Activated T-helper 2 cell treated with anti-CD3 and anti-CD28 coated beads, Interferon-gamma antibody, Interleukin-2, Interleukin-4, amounts not matched to agents 10 μg/mL and 5 μg/mL and 100 μg/mL, durations not matched to agents 14 hours and 24 hours and 36 hours (primary cell): Measurements from ENCODE around the gene MYOZ2. TPM values are rescaled to one million over a fixed set of nuclear protein-coding genes. Genes with fewer than 3 reads are reported as not detected.

ENCODE experiments used
- DNase-seq: peaks from one replicate; pipeline ENCODE4 v3.0.0; 2021; ENCODE audit warnings: low spot score
- H3K27ac Mint-ChIP-seq: one replicate; pipeline ENCODE4 v1.8.0; 2021; ENCODE audit warnings: mixed read lengths
- H3K27me3 Mint-ChIP-seq: one replicate; pipeline ENCODE4 v1.8.0; 2021; ENCODE audit warnings: low read depth, mixed read lengths
- H3K36me3 Mint-ChIP-seq: one replicate; pipeline ENCODE4 v1.8.0; 2021; ENCODE audit warnings: low read depth, mixed read lengths
- H3K4me1 Mint-ChIP-seq: one replicate; pipeline ENCODE4 v1.8.0; 2021; ENCODE audit warnings: low read depth, mixed read lengths
- H3K4me3 Mint-ChIP-seq: one replicate; pipeline ENCODE4 v1.8.0; 2021; ENCODE audit warnings: low read depth, mild to moderate bottlenecking, moderate library complexity, mixed read lengths
- H3K9me3 Mint-ChIP-seq: one replicate; pipeline ENCODE4 v1.8.0; 2021; ENCODE audit warnings: mixed read lengths
- intact Hi-C: fragments of 100-400 bp; cut with micrococcal nuclease; formaldehyde crosslinking; loops from one replicate; pipeline ENCODE4 v1.15.1; 2023
- total RNA-seq: library from RNA; stranded (reverse); gene quantifications from 2 replicates; pipeline ENCODE4 v1.2.3, GENCODE V29; 2022

The MYOZ2 gene
- total RNA-seq, 1 donor from 2014 or later = not detected

GRCh38 chr4:119110121-119110520, 25.5 kb upstream of the MYOZ2 start:
- intact Hi-C loops = no loop called here
- peaks cover 4% of the 10 kb centered on the region for H3K4me1 Mint-ChIP-seq
- no peaks in the 10 kb centered on the region for H3K36me3 Mint-ChIP-seq
- DNase-seq = no peak
- no peak overlapping the region for H3K27ac Mint-ChIP-seq
- H3K9me3 Mint-ChIP-seq = no peaks in the 10 kb centered on the region
- no peak overlapping the region for H3K4me3 Mint-ChIP-seq
- peaks cover 1% of the 10 kb centered on the region for H3K27me3 Mint-ChIP-seq

GRCh38 chr4:119111296-119111695, 24.3 kb upstream of the MYOZ2 start:
- intact Hi-C loops = no loop called here
- no peak overlapping the region for H3K4me3 Mint-ChIP-seq
- peaks cover 3% of the 10 kb centered on the region for H3K27me3 Mint-ChIP-seq
- no peaks in the 10 kb centered on the region for H3K9me3 Mint-ChIP-seq
- no peak overlapping the region for H3K27ac Mint-ChIP-seq
- DNase-seq = no peak
- H3K36me3 Mint-ChIP-seq = no peaks in the 10 kb centered on the region
- H3K4me1 Mint-ChIP-seq = peaks cover 4% of the 10 kb centered on the region

- intact Hi-C loops = no loop called here
- Mint-ChIP-seq H3K4me3 (no peak overlapping the region), H3K36me3 (no peaks in the 10 kb centered on the region), H3K27ac (no peak overlapping the region), H3K27me3 (peaks cover 1% of the 10 kb centered on the region), H3K4me1 (peaks cover 4% of the 10 kb centered on the region), H3K9me3 (no peaks in the 10 kb centered on the region)
- DNase-seq = no peak
Observed at GRCh38 chr4:119113033-119113655, 22.5 kb upstream of the MYOZ2 start.

- DNase-seq = no peak
- Mint-ChIP-seq H3K36me3 (no peaks in the 10 kb centered on the region), H3K9me3 (no peaks in the 10 kb centered on the region), H3K27me3 (peaks cover 1% of the 10 kb centered on the region), H3K4me3 (no peak overlapping the region), H3K27ac (no peak overlapping the region), H3K4me1 (peaks cover 4% of the 10 kb centered on the region)
- intact Hi-C loops = no loop called here
Observed at GRCh38 chr4:119116021-119116420, 19.6 kb upstream of the MYOZ2 start.

DNA sequence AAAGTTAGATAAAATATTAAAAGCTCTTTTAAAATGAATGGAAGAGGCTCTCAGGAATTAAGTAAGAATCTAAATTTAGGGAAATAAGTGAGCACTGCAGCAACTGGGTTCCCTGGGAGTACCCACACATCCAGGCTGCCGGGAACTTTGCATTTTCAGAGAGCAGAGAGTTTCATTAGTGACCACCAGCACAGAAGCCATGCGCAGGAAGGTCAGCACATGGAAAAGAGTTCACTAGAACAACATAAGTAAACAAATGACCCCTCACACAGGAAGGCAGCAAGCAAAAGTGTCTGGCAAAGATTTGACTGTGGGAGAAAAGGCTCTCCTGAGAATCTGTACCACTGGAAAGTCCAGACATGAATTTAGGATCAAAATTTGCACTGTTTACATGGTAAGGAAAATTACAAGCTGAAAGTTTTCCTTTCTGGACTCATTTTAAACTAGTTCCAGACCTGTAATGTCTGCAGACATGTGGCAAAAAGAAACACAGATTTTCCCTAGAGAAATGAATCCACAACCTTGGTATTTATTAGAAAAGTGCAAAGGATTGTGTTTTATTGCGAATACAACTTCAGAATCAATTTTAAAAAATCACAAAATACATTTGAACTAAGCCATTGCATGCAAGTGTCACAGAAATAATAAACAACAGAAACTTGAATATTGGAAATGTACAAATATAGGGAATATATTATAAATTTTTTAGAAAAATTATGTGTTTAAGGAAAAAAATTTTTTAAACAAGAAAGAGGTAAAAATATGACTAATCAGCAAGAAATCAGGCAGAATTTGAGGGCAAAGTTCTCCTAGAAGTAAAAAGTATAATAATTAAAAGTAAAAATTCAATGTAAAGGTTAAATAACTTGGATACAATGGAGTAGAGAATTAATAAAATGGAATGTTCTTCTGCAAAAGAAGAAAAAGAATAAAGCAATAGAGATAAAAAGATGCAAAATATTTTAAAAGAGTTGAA, 18.4 kb upstream of the MYOZ2 start:
- Mint-ChIP-seq H3K27me3 (peaks cover 1% of the 10 kb centered on the region), H3K36me3 (no peaks in the 10 kb centered on the region), H3K27ac (no peak overlapping the region), H3K4me3 (no peak overlapping the region), H3K4me1 (peaks cover 4% of the 10 kb centered on the region), H3K9me3 (no peaks in the 10 kb centered on the region)
- DNase-seq = no peak
- intact Hi-C loops = no loop called here

DNA sequence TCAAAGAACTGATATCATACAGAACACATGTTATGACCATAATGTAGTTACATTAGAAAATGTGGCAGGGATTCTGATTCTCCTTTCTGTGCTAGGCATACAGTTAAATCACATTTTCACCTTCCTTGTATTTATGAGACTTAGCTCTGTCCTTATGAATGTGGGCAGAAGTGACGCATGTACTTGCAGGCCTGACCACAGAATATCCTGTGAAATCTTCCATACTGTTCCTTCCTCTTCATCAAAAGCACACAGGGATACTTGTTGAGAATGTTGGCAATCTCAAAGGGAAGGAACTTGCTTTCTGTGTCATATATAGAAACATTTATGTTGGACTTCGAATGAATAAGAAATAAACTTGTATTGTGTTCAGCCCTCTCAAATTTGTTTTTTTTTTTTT, 17.2 kb upstream of the MYOZ2 start:
- H3K4me3 Mint-ChIP-seq = no peak overlapping the region
- H3K4me1 Mint-ChIP-seq = peaks cover under 1% of the 10 kb centered on the region
- no peaks in the 10 kb centered on the region for H3K9me3 Mint-ChIP-seq
- intact Hi-C loops = no loop called here
- H3K27me3 Mint-ChIP-seq = peaks cover 1% of the 10 kb centered on the region
- H3K36me3 Mint-ChIP-seq = no peaks in the 10 kb centered on the region
- H3K27ac Mint-ChIP-seq = no peak overlapping the region
- DNase-seq = no peak

DNA sequence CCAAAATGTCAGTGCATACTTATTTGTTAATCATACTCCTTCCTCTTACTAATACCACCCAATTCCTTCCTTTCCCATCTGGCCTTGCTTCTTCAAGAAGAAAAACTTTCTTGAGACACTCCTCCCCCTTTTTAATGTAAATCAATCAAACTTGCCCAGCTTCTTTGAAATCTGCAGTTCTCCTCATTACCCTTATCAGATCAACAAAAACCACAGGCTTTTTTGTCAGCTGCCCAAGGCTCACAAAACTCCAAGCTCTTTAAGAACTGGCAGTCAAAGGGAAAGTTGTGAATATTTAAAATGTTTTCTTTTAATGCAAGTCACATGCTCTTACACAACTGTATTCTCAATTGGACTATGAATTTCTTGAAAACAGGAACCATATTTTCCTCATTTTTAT, 11.3 kb upstream of the MYOZ2 start:
- Mint-ChIP-seq H3K9me3 (no peaks in the 10 kb centered on the region), H3K4me1 (peaks cover 2% of the 10 kb centered on the region), H3K36me3 (no peaks in the 10 kb centered on the region), H3K4me3 (no peak overlapping the region), H3K27ac (no peak overlapping the region), H3K27me3 (peaks cover 2% of the 10 kb centered on the region)
- intact Hi-C loops = no loop called here
- no peak for DNase-seq

DNA sequence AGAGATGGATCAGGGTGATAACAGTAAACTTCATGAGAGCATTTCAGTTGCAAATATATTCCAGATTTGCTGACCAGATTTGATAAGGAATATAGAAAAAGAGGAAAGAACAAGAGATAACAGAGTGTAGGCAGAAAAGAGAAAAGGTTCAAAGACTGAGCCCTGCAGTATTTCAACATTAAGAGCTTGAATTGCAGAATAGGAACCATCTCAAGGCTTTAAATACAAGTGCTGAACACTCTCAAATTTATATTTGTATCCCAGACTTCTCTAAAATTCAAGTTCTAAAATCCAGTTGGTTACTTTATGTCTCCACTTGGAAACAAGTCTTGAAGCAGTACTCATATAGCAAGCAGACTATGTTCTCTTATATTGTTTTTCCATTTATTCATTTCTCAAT, 9.7 kb upstream of the MYOZ2 start:
- intact Hi-C loops = no loop called here
- H3K27ac Mint-ChIP-seq = no peak overlapping the region
- H3K4me1 Mint-ChIP-seq = peaks cover 2% of the 10 kb centered on the region
- H3K9me3 Mint-ChIP-seq = no peaks in the 10 kb centered on the region
- H3K27me3 Mint-ChIP-seq = peaks cover 2% of the 10 kb centered on the region
- no peaks in the 10 kb centered on the region for H3K36me3 Mint-ChIP-seq
- no peak for DNase-seq
- H3K4me3 Mint-ChIP-seq = no peak overlapping the region

- no peak for DNase-seq
- H3K36me3 Mint-ChIP-seq = no peaks in the 10 kb centered on the region
- no peaks in the 10 kb centered on the region for H3K9me3 Mint-ChIP-seq
- no peak overlapping the region for H3K27ac Mint-ChIP-seq
- intact Hi-C loops = no loop called here
- H3K4me1 Mint-ChIP-seq = peaks cover 2% of the 10 kb centered on the region
- peaks cover 2% of the 10 kb centered on the region for H3K27me3 Mint-ChIP-seq
- no peak overlapping the region for H3K4me3 Mint-ChIP-seq
Observed at GRCh38 chr4:119128148-119128547, 7.5 kb upstream of the MYOZ2 start.

GRCh38 chr4:119130365-119131065, 5.1 kb upstream of the MYOZ2 start:
- no peak for DNase-seq
- Mint-ChIP-seq H3K9me3 (no peaks in the 10 kb centered on the region), H3K4me1 (no peaks in the 10 kb centered on the region), H3K36me3 (no peaks in the 10 kb centered on the region), H3K27ac (no peak overlapping the region), H3K4me3 (no peak overlapping the region), H3K27me3 (no peaks in the 10 kb centered on the region)
- intact Hi-C loops = no loop called here

GRCh38 chr4:119131164-119131563, 4.5 kb upstream of the MYOZ2 start:
- intact Hi-C loops = no loop called here
- no peak overlapping the region for H3K27ac Mint-ChIP-seq
- no peak for DNase-seq
- no peaks in the 10 kb centered on the region for H3K36me3 Mint-ChIP-seq
- no peaks in the 10 kb centered on the region for H3K9me3 Mint-ChIP-seq
- H3K4me1 Mint-ChIP-seq = no peaks in the 10 kb centered on the region
- H3K27me3 Mint-ChIP-seq = no peaks in the 10 kb centered on the region
- no peak overlapping the region for H3K4me3 Mint-ChIP-seq

DNA sequence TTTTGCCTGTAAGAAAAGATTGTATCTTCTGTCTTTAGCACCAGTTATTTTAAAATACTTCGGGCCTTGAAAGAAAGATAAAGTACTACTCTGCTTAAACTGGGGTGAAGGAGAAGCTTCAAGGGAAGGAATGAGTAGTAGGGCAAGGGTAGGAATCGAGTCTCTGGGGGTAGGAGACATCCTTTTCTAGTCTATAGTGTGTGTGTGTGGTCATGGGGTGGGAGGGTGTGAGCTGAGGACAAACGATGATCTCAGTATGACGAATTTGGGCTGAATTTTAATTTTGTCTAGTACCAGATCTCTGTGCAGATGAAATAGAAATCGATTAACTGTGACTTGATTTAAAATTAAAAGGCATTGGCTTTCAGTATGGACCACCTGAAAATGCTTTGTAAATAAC, 3.3 kb upstream of the MYOZ2 start:
- H3K4me1 Mint-ChIP-seq = no peaks in the 10 kb centered on the region
- no peak for DNase-seq
- intact Hi-C loops = no loop called here
- H3K27ac Mint-ChIP-seq = no peak overlapping the region
- no peaks in the 10 kb centered on the region for H3K36me3 Mint-ChIP-seq
- no peaks in the 10 kb centered on the region for H3K27me3 Mint-ChIP-seq
- H3K4me3 Mint-ChIP-seq = no peak overlapping the region
- no peaks in the 10 kb centered on the region for H3K9me3 Mint-ChIP-seq

DNA sequence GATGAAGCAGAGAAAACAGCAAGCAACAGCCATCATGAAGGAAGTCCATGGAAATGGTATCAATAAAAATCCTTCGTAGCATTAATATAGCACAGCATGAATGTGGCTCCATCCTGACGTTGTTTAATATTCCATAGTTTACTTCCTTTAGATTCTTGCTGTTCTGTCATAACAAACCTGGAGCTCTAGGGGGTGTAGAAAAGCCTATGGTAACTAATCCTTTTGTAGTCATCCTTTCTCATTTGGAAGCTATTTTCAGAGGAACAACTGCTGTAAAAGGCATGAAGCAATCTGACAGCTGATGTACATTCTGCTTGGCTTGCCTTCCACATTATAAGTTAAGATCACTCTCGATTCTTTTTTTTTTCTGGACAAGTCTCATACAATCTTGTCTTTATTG, 914 bp downstream of the MYOZ2 start:
- no peak overlapping the region for H3K4me3 Mint-ChIP-seq
- H3K4me1 Mint-ChIP-seq = peaks cover 6% of the 10 kb centered on the region
- no peak for DNase-seq
- H3K27ac Mint-ChIP-seq = no peak overlapping the region
- H3K9me3 Mint-ChIP-seq = no peaks in the 10 kb centered on the region
- no peaks in the 10 kb centered on the region for H3K27me3 Mint-ChIP-seq
- intact Hi-C loops = no loop called here
- H3K36me3 Mint-ChIP-seq = no peaks in the 10 kb centered on the region
